Limb (tissue), 2 donors: Measurements from ENCODE around the gene DISP2.

Experiments used
- DNase-seq, 2 donors: peaks; one replicate each; pipeline ENCODE4 v3.0.0-alpha.2; 2016; ENCODE audit errors: extremely low spot score in 2 of 2

The DISP2 gene

GRCh38 chr15:40325700-40326099, 32.3 kb upstream of the DISP2 start:
- no peak for DNase-seq

GRCh38 chr15:40327457-40327856, 30.6 kb upstream of the DISP2 start:
- no peak for DNase-seq

GRCh38 chr15:40328176-40328575, 29.8 kb upstream of the DISP2 start:
- DNase-seq: no peak

GRCh38 chr15:40328751-40329150, 29.3 kb upstream of the DISP2 start:
- DNase-seq: no peak

GRCh38 chr15:40329804-40330203, 28.2 kb upstream of the DISP2 start:
- DNase-seq: no peak

GRCh38 chr15:40330368-40330836, 27.6 kb upstream of the DISP2 start:
- DNase-seq: no peak

- no peak for DNase-seq
These were observed 27.0 kb upstream of the DISP2 start for GRCh38 chr15:40331026-40331425.

- DNase-seq: no peak
These were observed 26.4 kb upstream of the DISP2 start for GRCh38 chr15:40331637-40332036.

GRCh38 chr15:40332113-40332781, 25.8 kb upstream of the DISP2 start:
- DNase-seq: no peak

GRCh38 chr15:40333922-40334492, 24.0 kb upstream of the DISP2 start:
- peak in 1 of 2 donors; percentile 52 for DNase-seq

GRCh38 chr15:40334541-40334940, 23.5 kb upstream of the DISP2 start:
- no peak for DNase-seq

- DNase-seq: no peak
These were observed 22.9 kb upstream of the DISP2 start for GRCh38 chr15:40334941-40335795.

- DNase-seq: peak in 1 of 2 donors; percentile 51
These were observed 21.9 kb upstream of the DISP2 start for GRCh38 chr15:40335938-40336743.

- DNase-seq: no peak
These were observed 21.3 kb upstream of the DISP2 start for GRCh38 chr15:40336744-40337122.

- peak in 1 of 2 donors; percentile 44 for DNase-seq
These were observed 20.4 kb upstream of the DISP2 start for GRCh38 chr15:40337597-40337996.

- DNase-seq: peak; percentile 60 to 79
These were observed 19.9 kb upstream of the DISP2 start for GRCh38 chr15:40338041-40338657.

GRCh38 chr15:40338921-40339620, 18.9 kb upstream of the DISP2 start:
- DNase-seq: no peak

- peak in 1 of 2 donors; percentile 53 for DNase-seq
These were observed 18.4 kb upstream of the DISP2 start for GRCh38 chr15:40339621-40339945.

GRCh38 chr15:40340038-40340739, 17.8 kb upstream of the DISP2 start:
- DNase-seq: peak in 1 of 2 donors; percentile 78
